HG02610 (cell line): ENCODE results near the gene GPS2.

Source experiments
- ATAC-seq: cut with Tn5 transposase; IDR thresholded peaks from one replicate; pipeline ENCODE4 v1.9.1; 2021; ENCODE audit warnings: mild to moderate bottlenecking, moderate library complexity; ENCODE audit not compliant: unreplicated experiment

GPS2 gene

GRCh38 chr17:7318121-7318860, 3.1 kb upstream of the GPS2 start:
- no peak for ATAC-seq

GRCh38 chr17:7317161-7317803, 2.1 kb upstream of the GPS2 start:
- no peak for ATAC-seq

GRCh38 chr17:7315570-7316235, 543 bp upstream of the GPS2 start:
- no peak for ATAC-seq

- no peak for ATAC-seq
Measured at GRCh38 chr17:7313890-7314718, 1.1 kb downstream of the GPS2 start.

GRCh38 chr17:7313088-7313889, 1.9 kb downstream of the GPS2 start:
- ATAC-seq = no peak

- ATAC-seq = no peak
Measured at GRCh38 chr17:7312432-7313087, 2.6 kb downstream of the GPS2 start.

GRCh38 chr17:7311110-7311705, 4.0 kb downstream of the GPS2 start:
- no peak for ATAC-seq

- no peak for ATAC-seq
Measured at GRCh38 chr17:7309628-7310027, 5.5 kb downstream of the GPS2 start.

- ATAC-seq = no peak
Measured at GRCh38 chr17:7308625-7309433, 6.3 kb downstream of the GPS2 start.

GRCh38 chr17:7307686-7308624, 7.2 kb downstream of the GPS2 start:
- no peak for ATAC-seq

GRCh38 chr17:7306911-7307685, 8.1 kb downstream of the GPS2 start, which contains the start of gene EIF5A:
Gene EIF5A (plus strand): TSS chr17:7307628. CDS start chr17:7309636, 2,008 bp downstream.
- ATAC-seq = peak; percentile 71

- ATAC-seq = no peak
Measured at GRCh38 chr17:7304179-7304578, 11.0 kb downstream of the GPS2 start.

- no peak for ATAC-seq
Measured at GRCh38 chr17:7296189-7296861, 18.8 kb downstream of the GPS2 start.

- no peak for ATAC-seq
Measured at GRCh38 chr17:7295230-7296180, 19.7 kb downstream of the GPS2 start.

GRCh38 chr17:7294614-7295153, 20.5 kb downstream of the GPS2 start, which contains the start of gene YBX2:
Gene YBX2 (minus strand): TSS chr17:7294639. CDS start chr17:7294500, 139 bp downstream.
- no peak for ATAC-seq
